ENCODE data around the gene CFAP43.

CFAP43 gene

GRCh38 chr10:104098358-104098925 is 133.7 kb downstream of the CFAP43 start:
- no peak for DNase-seq (ENCODE audit: low spot score)

GRCh38 chr10:104096692-104097091 is 135.5 kb downstream of the CFAP43 start:
- no peak for DNase-seq (ENCODE audit: low spot score)

GRCh38 chr10:104092749-104093148 is 139.4 kb downstream of the CFAP43 start:
- no peak for DNase-seq (ENCODE audit: low spot score)

GRCh38 chr10:104090611-104091010 is 141.6 kb downstream of the CFAP43 start:
- DNase-seq (ENCODE audit: low spot score), result no peak

- DNase-seq (ENCODE audit: low spot score), result no peak
Measured at GRCh38 chr10:104089621-104090020, 142.5 kb downstream of the CFAP43 start.

GRCh38 chr10:104088239-104088638 is 143.9 kb downstream of the CFAP43 start:
- no peak for DNase-seq (ENCODE audit: low spot score)

GRCh38 chr10:104085801-104086400 is 146.3 kb downstream of the CFAP43 start, which contains the start of gene COL17A1:
Gene COL17A1, minus strand, starts transcription at chr10:104085880. Its CDS starts 5,207 bp downstream, at chr10:104080673.
- DNase-seq (ENCODE audit: low spot score), result no peak

- no peak for DNase-seq (ENCODE audit: low spot score)
Measured at GRCh38 chr10:104084482-104085142, 147.6 kb downstream of the CFAP43 start.

GRCh38 chr10:104081998-104082397 is 150.2 kb downstream of the CFAP43 start:
- DNase-seq (ENCODE audit: low spot score), result no peak

- DNase-seq (ENCODE audit: low spot score), result peak; percentile 26
Measured at GRCh38 chr10:104080762-104081161, 151.4 kb downstream of the CFAP43 start.

Measured in CD4-positive, alpha-beta T cell treated with Interleukin-15 for 4 hours (primary cell).